Measurements from ENCODE around the gene CCDC141.
"Not testable (repeated sequence)": the region's sequence is repeated elsewhere in the genome, so short reads cannot be mapped to it uniquely, and the experiment has no call there.

CCDC141 gene

GRCh38 chr2:179049546-179050311 is at the start of gene CCDC141:
Gene CCDC141 (minus strand): TSS chr2:179050137. CDS start chr2:179049941, 196 bp downstream.
- no peak for DNase-seq (ENCODE audit: low read depth in 2 of 2, low spot score in 1 of 2)

- DNase-seq (ENCODE audit: low read depth in 2 of 2, low spot score in 1 of 2): no peak
These were observed 48.2 kb upstream of the CCDC141 start for GRCh38 chr2:179098080-179098689.

- DNase-seq (ENCODE audit: low read depth in 2 of 2, low spot score in 1 of 2): no peak
These were observed 47.2 kb upstream of the CCDC141 start for GRCh38 chr2:179097131-179097530.

DNA sequence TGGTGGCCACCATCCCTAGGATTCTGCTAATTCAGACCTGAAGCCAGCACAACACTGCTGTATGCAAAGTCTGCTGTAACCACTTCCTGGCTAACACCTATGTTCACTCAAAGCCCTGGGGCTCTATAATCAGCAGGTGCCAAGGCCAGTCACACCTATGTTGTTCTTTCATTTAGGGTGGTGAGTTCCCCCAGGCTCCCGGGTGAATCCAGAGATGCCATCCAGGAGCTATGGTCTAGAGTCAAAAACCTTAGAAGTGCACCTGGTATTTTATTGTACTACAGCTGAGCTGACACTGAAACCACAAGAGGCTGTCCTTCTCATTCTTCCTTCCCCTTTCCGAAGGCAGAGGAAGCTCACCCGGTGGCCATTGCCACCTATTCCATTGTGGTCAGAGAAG is 46.2 kb upstream of the CCDC141 start:
- no peak for DNase-seq (ENCODE audit: low read depth in 2 of 2, low spot score in 1 of 2)

- DNase-seq (ENCODE audit: low read depth in 2 of 2, low spot score in 1 of 2): not testable (repeated sequence)
These were observed 43.0 kb upstream of the CCDC141 start for GRCh38 chr2:179092912-179093311.

DNA sequence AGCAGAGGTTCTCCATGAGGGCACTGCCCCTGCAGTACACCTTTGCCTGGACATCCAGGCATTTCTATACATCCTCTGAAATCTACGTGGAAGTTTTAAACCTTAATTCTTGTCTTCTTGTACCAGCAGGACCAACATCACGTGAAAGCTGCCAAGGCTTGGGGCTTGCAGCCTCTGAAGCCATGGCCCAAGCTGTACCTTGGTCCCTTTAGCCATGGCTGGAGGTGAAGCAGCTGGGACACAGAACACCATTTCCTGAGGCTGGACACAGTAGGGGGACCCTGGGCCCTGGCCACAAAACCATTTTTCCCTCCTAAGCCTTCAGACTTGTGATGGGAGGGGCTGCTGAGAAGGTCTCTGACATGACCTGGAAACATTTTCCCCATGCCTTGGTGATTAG is 32.8 kb upstream of the CCDC141 start:
- DNase-seq (ENCODE audit: low read depth in 2 of 2, low spot score in 1 of 2): no peak

GRCh38 chr2:179081954-179082353 is 32.0 kb upstream of the CCDC141 start:
- DNase-seq (ENCODE audit: low read depth in 2 of 2, low spot score in 1 of 2): no peak

- DNase-seq (ENCODE audit: low read depth in 2 of 2, low spot score in 1 of 2): no peak
These were observed 22.6 kb upstream of the CCDC141 start for GRCh38 chr2:179072527-179072926.

DNA sequence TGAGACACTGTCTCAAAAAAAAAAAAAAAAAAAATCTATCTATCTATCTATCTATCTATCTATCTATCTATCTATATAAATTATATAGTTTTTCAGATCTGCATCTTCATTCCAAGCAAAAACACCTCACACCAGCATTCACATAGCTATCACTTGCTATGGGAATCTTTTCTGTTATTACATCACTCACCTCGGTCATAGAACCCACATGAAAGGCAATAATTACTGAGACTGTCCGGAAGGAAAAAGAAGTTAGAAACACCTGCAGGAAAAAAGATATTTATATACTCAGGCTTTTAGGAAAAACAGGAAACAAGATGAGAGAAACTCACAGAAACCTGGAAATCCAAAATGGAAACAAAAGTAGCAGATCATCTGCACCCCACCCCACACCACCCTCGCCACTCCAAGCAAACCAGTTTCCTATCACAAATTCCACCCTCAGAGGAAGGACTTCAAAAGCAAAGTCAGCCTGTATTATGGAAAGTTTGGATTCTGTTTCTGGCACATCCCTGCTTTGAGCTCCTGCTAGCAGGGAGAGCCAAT is 21.9 kb upstream of the CCDC141 start:
- no peak for DNase-seq (ENCODE audit: low read depth in 2 of 2, low spot score in 1 of 2)

GRCh38 chr2:179070895-179071294 is 21.0 kb upstream of the CCDC141 start:
- DNase-seq (ENCODE audit: low read depth in 2 of 2, low spot score in 1 of 2): no peak

DNA sequence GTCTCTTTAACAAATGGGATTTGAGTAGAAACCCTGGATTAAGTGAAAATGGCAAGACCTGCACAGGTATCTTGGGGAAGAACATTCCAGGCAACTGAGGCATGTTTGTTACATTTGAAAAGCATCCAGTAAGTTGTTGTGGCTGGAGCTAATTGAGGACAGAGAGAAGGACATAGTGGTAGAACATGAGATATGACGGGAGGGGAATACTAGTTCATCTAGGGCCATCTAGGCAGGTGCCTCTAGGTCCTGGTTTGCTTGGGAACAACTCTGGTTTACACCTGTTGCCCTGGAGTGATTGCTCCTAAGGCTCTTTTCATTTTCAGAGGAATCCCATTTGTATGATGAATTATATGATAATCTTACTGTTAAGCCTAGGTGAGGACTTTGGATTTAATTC is 19.7 kb upstream of the CCDC141 start:
- DNase-seq (ENCODE audit: low read depth in 2 of 2, low spot score in 1 of 2): no peak

DNA sequence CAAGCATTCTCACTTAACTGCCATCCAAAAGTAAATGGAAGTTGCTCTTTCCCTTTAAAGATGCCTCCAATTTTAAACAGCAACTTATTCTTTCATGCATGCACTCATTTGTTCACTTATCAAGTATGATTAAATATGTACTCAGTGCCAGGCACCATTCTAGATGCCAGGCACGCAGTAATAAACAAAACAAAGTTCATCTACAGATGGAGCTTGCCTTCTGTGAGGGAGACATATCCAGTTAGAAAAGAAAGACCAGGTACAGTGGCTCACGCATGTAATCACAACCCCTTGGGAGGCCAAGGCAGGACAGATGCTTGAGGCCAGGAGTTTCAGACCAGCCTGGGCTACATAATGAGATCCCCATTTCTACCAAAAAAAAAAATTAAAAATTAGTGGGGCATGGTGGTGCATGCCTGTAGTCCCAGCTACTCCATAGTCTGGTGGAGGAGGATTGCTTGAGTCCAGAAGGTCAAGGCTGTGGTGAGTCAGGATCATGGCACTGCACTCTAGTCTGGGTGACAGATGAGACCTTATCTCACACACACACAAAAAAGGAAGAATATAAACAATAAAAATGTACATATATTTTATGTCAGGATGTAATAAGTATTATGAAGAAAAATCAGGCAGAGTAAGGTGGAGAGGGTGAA is 19.2 kb upstream of the CCDC141 start:
- DNase-seq (ENCODE audit: low read depth in 2 of 2, low spot score in 1 of 2): no peak

GRCh38 chr2:179059026-179059700 is 9.2 kb upstream of the CCDC141 start:
- DNase-seq (ENCODE audit: low read depth in 2 of 2, low spot score in 1 of 2): no peak

DNA sequence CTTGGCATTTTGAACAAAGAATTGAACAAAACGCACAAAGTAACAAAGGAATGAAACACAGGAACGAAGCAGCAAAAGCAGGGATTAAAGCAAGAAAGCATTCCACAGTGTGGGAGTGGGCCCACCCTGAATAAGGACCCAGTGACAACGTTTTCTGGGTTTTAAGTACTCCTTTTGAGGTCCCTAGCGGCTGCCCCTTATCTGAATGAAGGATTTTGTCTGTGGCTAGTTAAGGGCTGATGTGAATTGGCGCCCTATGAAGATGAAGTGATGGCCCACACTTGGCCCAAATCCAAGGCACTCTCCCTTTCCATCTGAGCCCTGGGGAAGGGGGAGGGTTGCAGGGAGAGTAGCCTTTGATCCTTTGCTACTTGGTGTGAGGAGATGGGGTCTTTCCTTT is 7.8 kb upstream of the CCDC141 start:
- DNase-seq (ENCODE audit: low read depth in 2 of 2, low spot score in 1 of 2): no peak

GRCh38 chr2:179053568-179053967 is 3.6 kb upstream of the CCDC141 start:
- DNase-seq (ENCODE audit: low read depth in 2 of 2, low spot score in 1 of 2): not testable (repeated sequence)

- no peak for DNase-seq (ENCODE audit: low read depth in 2 of 2, low spot score in 1 of 2)
These were observed 1.3 kb upstream of the CCDC141 start for GRCh38 chr2:179051250-179051649.

DNA sequence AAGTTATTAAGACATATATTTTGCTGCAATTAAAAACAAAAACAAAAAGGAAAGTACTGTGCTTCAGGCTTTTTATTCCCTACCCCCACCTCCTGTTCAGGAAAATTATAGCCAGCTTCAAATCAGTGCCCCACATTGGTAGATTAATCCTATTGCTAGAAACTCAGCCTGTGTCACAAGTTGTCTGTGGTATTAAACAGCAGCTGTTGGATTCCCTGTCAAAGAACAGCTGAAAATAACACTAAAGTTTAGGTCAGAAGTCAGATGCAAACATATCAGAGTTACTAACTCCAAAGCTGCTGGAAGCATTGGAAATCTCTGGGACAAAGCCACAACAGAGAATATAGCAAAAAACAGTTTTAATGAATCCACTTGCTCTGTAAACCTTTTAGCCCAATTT is 818 bp upstream of the CCDC141 start:
- DNase-seq (ENCODE audit: low read depth in 2 of 2, low spot score in 1 of 2): no peak

DNA sequence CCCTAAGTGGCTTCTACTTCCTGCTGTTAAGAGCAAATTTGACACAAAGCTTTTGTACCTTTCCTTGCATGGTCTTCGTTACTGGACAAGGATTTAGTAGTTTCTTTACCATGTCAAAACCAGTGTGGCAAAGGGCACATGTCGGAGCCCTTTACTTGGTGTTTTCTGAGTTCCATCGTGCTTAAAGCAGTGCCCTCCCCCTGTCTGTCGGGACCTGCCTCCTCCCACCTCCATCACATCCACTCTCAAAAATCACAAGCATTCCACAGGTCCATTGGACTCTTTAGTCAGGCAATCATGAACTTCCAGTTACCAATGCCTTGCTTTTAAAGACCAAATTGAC is 763 bp downstream of the CCDC141 start:
- no peak for DNase-seq (ENCODE audit: low read depth in 2 of 2, low spot score in 1 of 2)

DNA sequence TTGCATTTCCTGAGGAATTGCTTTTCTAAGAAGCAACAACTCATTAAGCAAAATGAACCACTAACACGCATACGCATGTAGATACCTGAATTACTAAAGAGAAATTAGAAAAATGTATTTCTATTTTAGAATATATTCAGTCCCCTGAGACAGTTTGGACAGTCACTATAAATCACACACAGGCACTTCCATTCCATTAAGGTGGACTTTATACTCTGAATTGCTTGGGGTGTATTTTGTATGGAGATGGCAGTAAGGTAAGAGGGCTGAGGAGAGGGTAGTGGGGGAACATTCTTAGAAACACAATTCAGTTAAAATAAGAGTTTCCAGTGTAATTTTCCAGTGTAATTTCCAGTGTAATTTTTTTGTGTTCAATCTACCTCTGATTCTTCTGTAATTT is 1.8 kb downstream of the CCDC141 start:
- no peak for DNase-seq (ENCODE audit: low read depth in 2 of 2, low spot score in 1 of 2)

DNA sequence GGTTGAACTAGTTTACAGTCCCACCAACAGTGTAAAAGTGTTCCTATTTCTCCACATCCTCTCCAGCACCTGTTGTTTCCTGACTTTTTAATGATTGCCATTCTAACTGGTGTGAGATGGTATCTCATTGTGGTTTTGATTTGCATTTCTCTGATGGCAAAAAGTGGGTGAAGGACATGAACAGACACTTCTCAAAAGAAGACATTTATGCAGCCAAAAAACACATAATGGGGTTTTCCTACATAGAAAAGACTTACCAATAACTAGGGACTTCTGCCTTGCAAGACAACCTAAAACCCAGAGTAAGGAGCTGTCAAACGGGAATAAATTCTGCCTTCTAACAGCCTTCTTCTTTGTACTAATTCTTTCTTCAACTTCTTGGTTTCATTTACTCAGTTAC is 4.3 kb downstream of the CCDC141 start:
- DNase-seq (ENCODE audit: low read depth in 2 of 2, low spot score in 1 of 2): not testable (repeated sequence)

GRCh38 chr2:179044500-179044899 is 5.4 kb downstream of the CCDC141 start:
- no peak for DNase-seq (ENCODE audit: low read depth in 2 of 2, low spot score in 1 of 2)

DNA sequence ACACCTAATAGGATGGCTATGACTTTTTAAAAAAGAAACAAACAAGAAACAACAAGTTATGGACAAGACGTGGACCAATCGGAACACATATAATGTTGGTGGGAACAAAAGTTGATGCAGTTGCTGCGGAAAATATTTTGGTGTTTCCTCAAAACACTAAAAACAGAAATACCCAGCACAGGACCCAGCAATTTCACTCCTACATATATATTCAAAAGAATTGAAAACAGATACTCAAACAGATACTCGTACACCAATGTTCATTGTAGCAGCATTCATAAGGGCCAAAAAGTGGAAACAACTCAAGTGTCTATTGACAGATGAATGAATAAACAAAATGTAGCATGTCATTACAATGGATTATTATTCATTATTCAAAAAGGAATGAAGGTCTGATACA is 12.1 kb downstream of the CCDC141 start:
- no peak for DNase-seq (ENCODE audit: low read depth in 2 of 2, low spot score in 1 of 2)
